Activated CD8-positive, alpha-beta T cell treated with anti-CD3 and anti-CD28 coated beads, Interleukin-2, amount 10 ng/mL, durations not matched to agents 7 days and 5 days (primary cell): ENCODE measurements around the gene TRAPPC3. TPM values are rescaled to one million over a fixed set of nuclear protein-coding genes. Genes with fewer than 3 reads are reported as not detected.
"Not testable (repeated sequence)": the region's sequence is repeated elsewhere in the genome, so short reads cannot be mapped to it uniquely, and the experiment has no call there.

Source experiments
- ATAC-seq: fragments of 150-1000 bp; cut with Tn5 transposase; one replicate; pipeline ENCODE4 v1.10.0; 2021; ENCODE audit warnings: moderate library complexity
- CTCF ChIA-PET: fragments of 350-600 bp; sonication (Branson Sonifier 250); formaldehyde crosslinking; loops from one replicate; lab custom pipeline; 2021; ENCODE audit warnings: antibody characterized with exemption; lab: Charles Lee
- POLR2A ChIA-PET: fragments of 350-600 bp; sonication (Branson Sonifier 250); formaldehyde crosslinking; loops from one replicate; lab custom pipeline; 2021; ENCODE audit warnings: antibody characterized with exemption; lab: Charles Lee
- DNase-seq: peaks from one replicate; pipeline ENCODE4 v3.0.0-alpha.2; 2020
- H3K27ac Mint-ChIP-seq: one replicate; pipeline ENCODE4 v1.8.0; 2021; ENCODE audit warnings: mild to moderate bottlenecking, mixed read lengths
- H3K27me3 Mint-ChIP-seq: one replicate; pipeline ENCODE4 v1.8.0; 2021; ENCODE audit warnings: low read depth, mixed read lengths
- H3K36me3 Mint-ChIP-seq: one replicate; pipeline ENCODE4 v1.8.0; 2021; ENCODE audit warnings: low read depth, mixed read lengths
- H3K4me1 Mint-ChIP-seq: one replicate; pipeline ENCODE4 v1.8.0; 2021; ENCODE audit warnings: low read depth, mixed read lengths
- H3K4me3 Mint-ChIP-seq: one replicate; pipeline ENCODE4 v1.8.0; 2021; ENCODE audit warnings: mild to moderate bottlenecking, mixed read lengths
- H3K9me3 Mint-ChIP-seq: one replicate; pipeline ENCODE4 v1.8.0; 2022; ENCODE audit warnings: mixed read lengths; ENCODE audit not compliant: insufficient read depth
- total RNA-seq, 2 experiments: library from RNA; stranded (reverse); gene quantifications; one replicate each; pipeline ENCODE4 v1.2.3, GENCODE V29; 2021

TRAPPC3 gene
- total RNA-seq, 2 experiments from 2014 or later: 55.6 to 56.4 TPM

GRCh38 chr1:36165145-36165544 is 15.9 kb upstream of the TRAPPC3 start:
- H3K4me1 Mint-ChIP-seq: peaks cover 59% of the 10 kb centered on the region
- H3K4me3 Mint-ChIP-seq: no peak overlapping the region
- POLR2A ChIA-PET: no interaction called here
- no peak overlapping the region for H3K27ac Mint-ChIP-seq
- DNase-seq (no peak), ATAC-seq (no peak)
- peaks cover 65% of the 10 kb centered on the region for H3K36me3 Mint-ChIP-seq
- CTCF ChIA-PET: interaction anchor here (0.9 to 6.7 kb wide), 4 partner anchors 14 to 31 kb away, joined by 3 to 157 read pairs (median 6); partner anchors contain the start of gene TRAPPC3
- no peaks in the 10 kb centered on the region for H3K27me3 Mint-ChIP-seq
- no peaks in the 10 kb centered on the region for H3K9me3 Mint-ChIP-seq

- Mint-ChIP-seq H3K27ac (peak overlapping the region; percentile 21), H3K4me3 (no peak overlapping the region), H3K4me1 (peaks cover 64% of the 10 kb centered on the region), H3K27me3 (no peaks in the 10 kb centered on the region), H3K36me3 (peaks cover 70% of the 10 kb centered on the region), H3K9me3 (no peaks in the 10 kb centered on the region)
- DNase-seq (no peak), ATAC-seq (no peak)
- ChIA-PET POLR2A (no interaction called here), CTCF (interaction anchor here (0.9 to 6.7 kb wide), 3 partner anchors 13 to 24 kb away, joined by 3 to 157 read pairs (median 60); partner anchors contain the start of gene TRAPPC3)
These were observed 15.1 kb upstream of the TRAPPC3 start for GRCh38 chr1:36164361-36164760.

GRCh38 chr1:36163426-36163825 is 14.1 kb upstream of the TRAPPC3 start:
- POLR2A ChIA-PET: interaction anchor here (0.7 to 4.6 kb wide), 5 partner anchors 10 to 175 kb away, joined by 4 to 50 read pairs (median 5); partner anchors contain the start of gene THRAP3
- H3K4me3 Mint-ChIP-seq: no peak overlapping the region
- ATAC-seq (no peak), DNase-seq (no peak)
- peaks cover 73% of the 10 kb centered on the region for H3K36me3 Mint-ChIP-seq
- no peaks in the 10 kb centered on the region for H3K9me3 Mint-ChIP-seq
- peak overlapping the region; percentile 89 for H3K27ac Mint-ChIP-seq
- no peaks in the 10 kb centered on the region for H3K27me3 Mint-ChIP-seq
- peaks cover 70% of the 10 kb centered on the region for H3K4me1 Mint-ChIP-seq
- CTCF ChIA-PET: interaction anchor here (1.5 to 6.7 kb wide), 3 partner anchors 12 to 123 kb away, joined by 13 to 157 read pairs (median 60); partner anchors contain the start of gene TRAPPC3

- ChIA-PET POLR2A (interaction anchor here (0.6 to 4.6 kb wide), 10 partner anchors 8 to 223 kb away, joined by 3 to 50 read pairs (median 4); partner anchors contain the start of genes STK40, THRAP3 and TRAPPC3), CTCF (interaction anchor here (0.8 to 6.7 kb wide), 7 partner anchors 11 to 180 kb away, joined by 3 to 157 read pairs (median 4); partner anchors contain the start of gene TRAPPC3)
These were observed 13.5 kb upstream of the TRAPPC3 start for GRCh38 chr1:36162680-36163239.

GRCh38 chr1:36161641-36162531 is 12.6 kb upstream of the TRAPPC3 start:
- ATAC-seq: peak; percentile 40
- Mint-ChIP-seq H3K27ac (peak overlapping the region; percentile 89), H3K9me3 (no peaks in the 10 kb centered on the region), H3K4me1 (peaks cover 73% of the 10 kb centered on the region), H3K36me3 (peaks cover 75% of the 10 kb centered on the region), H3K4me3 (peak overlapping the region; percentile 72), H3K27me3 (no peaks in the 10 kb centered on the region)
- peak; percentile 65 for DNase-seq
- ChIA-PET POLR2A (interaction anchor here (0.6 to 4.6 kb wide), 13 partner anchors 9 to 224 kb away, joined by 3 to 56 read pairs (median 5); partner anchors contain the start of genes STK40, THRAP3 and TRAPPC3), CTCF (interaction anchor here (0.8 to 6.7 kb wide), 10 partner anchors 11 to 181 kb away, joined by 3 to 157 read pairs (median 5); partner anchors contain the start of gene TRAPPC3)

More at GRCh38 chr1:36162680-36163239, 13.5 kb upstream of the TRAPPC3 start:
- Mint-ChIP-seq H3K36me3 (peaks cover 77% of the 10 kb centered on the region), H3K27ac (peak overlapping the region; percentile 89), H3K4me1 (peaks cover 74% of the 10 kb centered on the region), H3K4me3 (peak overlapping the region; percentile 72), H3K27me3 (no peaks in the 10 kb centered on the region), H3K9me3 (no peaks in the 10 kb centered on the region)
- ATAC-seq (no peak), DNase-seq (no peak)

- Mint-ChIP-seq H3K36me3 (peaks cover 68% of the 10 kb centered on the region), H3K9me3 (no peaks in the 10 kb centered on the region), H3K27me3 (no peaks in the 10 kb centered on the region), H3K4me1 (peaks cover 68% of the 10 kb centered on the region), H3K27ac (peak overlapping the region; percentile 89), H3K4me3 (peak overlapping the region; percentile 72)
- ChIA-PET POLR2A (interaction anchor here (0.6 to 4.6 kb wide), 11 partner anchors 9 to 298 kb away, joined by 3 to 56 read pairs (median 6); partner anchors contain the start of genes THRAP3 and TRAPPC3), CTCF (interaction anchor here (0.8 to 6.7 kb wide), 11 partner anchors 10 to 182 kb away, joined by 4 to 157 read pairs (median 7); partner anchors contain the start of genes SH3D21, THRAP3 and TRAPPC3)
- ATAC-seq (peak; percentile 43), DNase-seq (peak; percentile 84)
These were observed 11.7 kb upstream of the TRAPPC3 start for GRCh38 chr1:36160949-36161485.

- Mint-ChIP-seq H3K9me3 (no peaks in the 10 kb centered on the region), H3K4me1 (peaks cover 66% of the 10 kb centered on the region), H3K36me3 (peaks cover 66% of the 10 kb centered on the region), H3K27ac (peak overlapping the region; percentile 89), H3K27me3 (no peaks in the 10 kb centered on the region), H3K4me3 (peak overlapping the region; percentile 72)
- CTCF ChIA-PET: interaction anchor here (1.0 to 6.7 kb wide), 9 partner anchors 9 to 146 kb away, joined by 4 to 157 read pairs (median 7); partner anchors contain the start of genes SH3D21, THRAP3 and TRAPPC3
- ATAC-seq (no peak), DNase-seq (no peak)
- POLR2A ChIA-PET: interaction anchor here (0.6 to 4.6 kb wide), 10 partner anchors 10 to 299 kb away, joined by 3 to 56 read pairs (median 6); partner anchors contain the start of genes THRAP3 and TRAPPC3
These were observed 11.2 kb upstream of the TRAPPC3 start for GRCh38 chr1:36160388-36160948.

GRCh38 chr1:36159614-36160387 is 10.5 kb upstream of the TRAPPC3 start:
- H3K27me3 Mint-ChIP-seq: no peaks in the 10 kb centered on the region
- ATAC-seq (no peak), DNase-seq (peak; percentile 24)
- H3K4me3 Mint-ChIP-seq: peak overlapping the region; percentile 72
- H3K4me1 Mint-ChIP-seq: peaks cover 72% of the 10 kb centered on the region
- ChIA-PET CTCF (interaction anchor here (0.8 to 6.7 kb wide), 10 partner anchors 8 to 147 kb away, joined by 3 to 157 read pairs (median 7); partner anchors contain the start of genes SH3D21, THRAP3 and TRAPPC3), POLR2A (interaction anchor here (1.1 to 4.6 kb wide), 8 partner anchors 9 to 253 kb away, joined by 3 to 56 read pairs (median 8); partner anchors contain the start of genes THRAP3 and TRAPPC3)
- H3K27ac Mint-ChIP-seq: peak overlapping the region; percentile 89
- H3K9me3 Mint-ChIP-seq: no peaks in the 10 kb centered on the region
- peaks cover 65% of the 10 kb centered on the region for H3K36me3 Mint-ChIP-seq

GRCh38 chr1:36158827-36159252 is 9.6 kb upstream of the TRAPPC3 start:
- peaks cover 58% of the 10 kb centered on the region for H3K36me3 Mint-ChIP-seq
- ATAC-seq, DNase-seq, H3K27me3 Mint-ChIP-seq, H3K9me3 Mint-ChIP-seq: not testable (repeated sequence)
- CTCF ChIA-PET: interaction anchor here (0.8 to 6.7 kb wide), 4 partner anchors 8 to 127 kb away, joined by 3 to 157 read pairs (median 32); partner anchors contain the start of gene TRAPPC3
- H3K27ac Mint-ChIP-seq: peak overlapping the region; percentile 94
- H3K4me1 Mint-ChIP-seq: peaks cover 73% of the 10 kb centered on the region
- H3K4me3 Mint-ChIP-seq: peak overlapping the region; percentile 92
- POLR2A ChIA-PET: interaction anchor here (2.2 to 4.6 kb wide), 3 partner anchors 8 to 65 kb away, joined by 6 to 56 read pairs (median 50); partner anchors contain the start of genes THRAP3 and TRAPPC3
